Measurements from ENCODE around the gene C1RL. TPM values are rescaled to one million over a fixed set of nuclear protein-coding genes. Genes with fewer than 3 reads are reported as not detected.

Gene C1RL
- total RNA-seq, 1 donor from 2014 or later: 8.1 TPM

DNA sequence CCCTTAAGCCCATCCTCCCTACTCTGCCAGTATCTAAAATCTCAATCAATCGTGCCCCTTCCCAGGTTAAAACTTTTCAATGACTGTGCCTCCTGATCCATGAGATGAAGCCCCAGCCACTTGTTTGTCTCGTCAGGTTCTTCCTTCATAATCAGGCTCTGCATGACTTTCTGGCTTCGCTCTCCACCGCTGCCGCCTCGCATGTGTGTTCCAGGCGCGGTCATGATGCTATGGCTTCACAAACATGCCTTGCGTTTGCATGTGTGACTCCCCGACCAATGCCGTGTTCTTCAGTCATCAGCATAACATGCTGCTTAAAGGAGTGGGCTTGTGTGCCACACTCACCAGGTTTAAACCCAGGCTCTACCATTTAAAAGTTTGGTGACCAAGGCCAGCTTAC lies 5.0 kb upstream of the C1RL start:
- H3K4me1 ChIP-seq: peaks cover 16% of the 10 kb centered on the region
- no peak for DNase-seq
- no peaks in the 10 kb centered on the region for H3K27me3 ChIP-seq (ENCODE audit: low read depth)
- intact Hi-C loops (cut with micrococcal nuclease): no loop called here
- H3K36me3 ChIP-seq: no peaks in the 10 kb centered on the region
- no peak overlapping the region for H3K4me3 ChIP-seq
- TF ChIP-seq, protein P1, sequence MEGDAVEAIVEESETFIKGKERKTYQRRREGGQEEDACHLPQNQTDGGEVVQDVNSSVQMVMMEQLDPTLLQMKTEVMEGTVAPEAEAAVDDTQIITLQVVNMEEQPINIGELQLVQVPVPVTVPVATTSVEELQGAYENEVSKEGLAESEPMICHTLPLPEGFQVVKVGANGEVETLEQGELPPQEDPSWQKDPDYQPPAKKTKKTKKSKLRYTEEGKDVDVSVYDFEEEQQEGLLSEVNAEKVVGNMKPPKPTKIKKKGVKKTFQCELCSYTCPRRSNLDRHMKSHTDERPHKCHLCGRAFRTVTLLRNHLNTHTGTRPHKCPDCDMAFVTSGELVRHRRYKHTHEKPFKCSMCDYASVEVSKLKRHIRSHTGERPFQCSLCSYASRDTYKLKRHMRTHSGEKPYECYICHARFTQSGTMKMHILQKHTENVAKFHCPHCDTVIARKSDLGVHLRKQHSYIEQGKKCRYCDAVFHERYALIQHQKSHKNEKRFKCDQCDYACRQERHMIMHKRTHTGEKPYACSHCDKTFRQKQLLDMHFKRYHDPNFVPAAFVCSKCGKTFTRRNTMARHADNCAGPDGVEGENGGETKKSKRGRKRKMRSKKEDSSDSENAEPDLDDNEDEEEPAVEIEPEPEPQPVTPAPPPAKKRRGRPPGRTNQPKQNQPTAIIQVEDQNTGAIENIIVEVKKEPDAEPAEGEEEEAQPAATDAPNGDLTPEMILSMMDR (IDR thresholded peaks at IDR 0.05; ENCODE audit: borderline replicate concordance): no peak
- no peak overlapping the region for H3K27ac ChIP-seq (replicated peaks)
- no peaks in the 10 kb centered on the region for H3K9me3 ChIP-seq (replicated peaks)

DNA sequence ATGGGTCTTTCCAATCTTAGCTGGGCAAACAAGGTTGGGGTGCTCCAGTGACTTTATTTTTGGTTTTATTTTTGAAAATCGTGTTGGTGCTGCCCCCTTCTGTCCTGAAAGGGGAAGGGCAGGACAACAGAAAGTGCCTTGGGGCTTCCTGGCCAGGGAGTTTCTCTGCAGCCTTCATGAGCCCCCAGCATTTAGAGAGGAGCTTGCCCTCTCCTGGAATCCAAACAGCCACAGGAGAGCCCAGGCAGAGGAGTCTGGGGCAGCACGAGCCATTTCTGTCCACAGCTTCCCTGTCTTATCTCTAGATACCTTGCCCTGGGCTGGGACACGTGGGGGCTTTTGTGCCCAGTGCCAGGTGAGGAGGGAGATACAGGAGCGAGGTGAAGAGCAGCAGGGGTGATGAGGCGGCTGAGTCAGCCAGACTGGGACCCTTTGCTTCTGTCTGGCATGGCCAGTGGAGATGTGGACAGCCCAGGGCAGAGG lies 4.4 kb upstream of the C1RL start:
- Histone ChIP-seq H3K9me3 (replicated peaks) (no peaks in the 10 kb centered on the region), H3K27me3 (ENCODE audit: low read depth) (no peaks in the 10 kb centered on the region), H3K4me3 (no peak overlapping the region), H3K4me1 (peaks cover 18% of the 10 kb centered on the region), H3K36me3 (no peaks in the 10 kb centered on the region), H3K27ac (replicated peaks) (no peak overlapping the region)
- no peak for DNase-seq
- intact Hi-C loops (cut with micrococcal nuclease): no loop called here
- TF ChIP-seq, protein P1 (IDR thresholded peaks at IDR 0.05; ENCODE audit: borderline replicate concordance): peak; percentile 91

DNA sequence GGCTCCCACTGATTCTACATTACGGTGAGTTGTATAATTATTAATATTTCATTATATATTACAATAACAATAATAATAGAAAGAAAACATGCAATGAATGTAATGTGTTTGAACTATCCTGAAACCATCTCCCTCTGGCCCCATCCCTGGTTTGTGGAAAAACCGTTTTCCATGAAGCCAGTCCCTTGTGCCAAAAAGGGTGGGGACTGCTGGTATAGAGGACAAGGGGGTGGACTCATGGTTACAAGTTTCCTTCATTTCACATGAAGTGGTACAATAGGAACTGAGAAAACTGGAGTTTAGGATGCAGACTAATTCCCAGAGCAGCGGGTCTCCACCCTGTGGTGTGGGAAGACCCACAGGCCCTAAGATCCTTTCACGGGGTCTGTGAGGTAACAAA lies 3.0 kb upstream of the C1RL start:
- no peaks in the 10 kb centered on the region for H3K9me3 ChIP-seq (replicated peaks)
- intact Hi-C loops (cut with micrococcal nuclease): no loop called here
- TF ChIP-seq, protein P1 (IDR thresholded peaks at IDR 0.05; ENCODE audit: borderline replicate concordance): no peak
- no peaks in the 10 kb centered on the region for H3K27me3 ChIP-seq (ENCODE audit: low read depth)
- no peak overlapping the region for H3K27ac ChIP-seq (replicated peaks)
- peaks cover 27% of the 10 kb centered on the region for H3K4me1 ChIP-seq
- no peak for DNase-seq
- H3K4me3 ChIP-seq: no peak overlapping the region
- no peaks in the 10 kb centered on the region for H3K36me3 ChIP-seq

DNA sequence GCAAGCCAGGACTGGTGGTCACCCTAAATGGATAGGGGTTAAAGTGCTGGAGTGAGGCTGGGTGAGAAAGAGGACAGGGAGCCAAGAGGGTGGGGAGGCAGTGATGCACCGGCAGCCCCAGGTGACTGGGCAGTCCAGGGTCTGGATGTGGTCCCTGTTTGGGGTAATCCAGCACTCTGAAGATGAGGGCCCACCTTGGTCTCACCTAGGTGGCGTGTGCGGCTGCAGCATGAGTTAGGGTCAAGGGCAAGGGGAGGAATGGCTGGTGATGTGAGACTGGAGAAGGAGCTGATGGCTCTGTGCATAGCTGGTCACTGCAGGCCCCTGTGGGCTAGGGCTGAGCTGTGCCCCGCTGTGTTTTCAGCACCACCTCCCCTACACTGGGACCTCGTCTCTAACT lies 1.6 kb upstream of the C1RL start:
- Histone ChIP-seq H3K36me3 (peaks cover 4% of the 10 kb centered on the region), H3K27ac (replicated peaks) (no peak overlapping the region), H3K27me3 (ENCODE audit: low read depth) (no peaks in the 10 kb centered on the region), H3K4me3 (no peak overlapping the region), H3K4me1 (peaks cover 27% of the 10 kb centered on the region), H3K9me3 (replicated peaks) (peaks cover 9% of the 10 kb centered on the region)
- DNase-seq: no peak
- intact Hi-C loops (cut with micrococcal nuclease): no loop called here
- TF ChIP-seq, protein P1 (IDR thresholded peaks at IDR 0.05; ENCODE audit: borderline replicate concordance): no peak

DNA sequence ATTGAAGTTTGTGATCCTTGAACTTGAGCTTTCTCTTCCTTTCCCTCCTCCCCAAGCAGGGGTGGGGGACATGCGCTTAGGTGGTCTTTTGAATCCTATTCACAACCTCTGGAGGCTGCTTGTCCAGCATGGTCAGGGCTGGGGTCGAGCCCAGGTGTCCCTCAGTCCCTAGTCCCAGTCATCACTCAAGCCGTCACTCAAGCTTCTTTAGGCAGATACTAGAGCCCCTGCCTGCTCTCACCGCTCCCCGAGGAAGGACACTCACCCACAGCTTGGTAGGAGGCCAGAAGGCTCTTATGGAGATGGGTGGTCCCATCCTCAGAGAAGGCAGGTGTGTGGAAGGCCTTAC lies 532 bp upstream of the C1RL start:
- intact Hi-C loops (cut with micrococcal nuclease): loop anchor here (5.0 kb wide), 1 partner anchor 47 kb away; the partner anchor contains the start of gene C1S
- H3K4me3 ChIP-seq: peak overlapping the region; percentile 69
- no peak for DNase-seq
- H3K4me1 ChIP-seq: peaks cover 27% of the 10 kb centered on the region
- no peaks in the 10 kb centered on the region for H3K27me3 ChIP-seq (ENCODE audit: low read depth)
- H3K36me3 ChIP-seq: peaks cover 4% of the 10 kb centered on the region
- TF ChIP-seq, protein P1 (IDR thresholded peaks at IDR 0.05; ENCODE audit: borderline replicate concordance): no peak
- peak overlapping the region; percentile 93 for H3K27ac ChIP-seq (replicated peaks)
- H3K9me3 ChIP-seq (replicated peaks): peaks cover 10% of the 10 kb centered on the region
